Calu3 (cell line): ENCODE results near the gene NAE1. TPM values are rescaled to one million over a fixed set of nuclear protein-coding genes. Genes with fewer than 3 reads are reported as not detected.

ENCODE experiments used
- BruUV-seq: library from RNA; stranded (reverse); fragments of 400-500 nt; replicated peaks from 2 replicates; lab custom pipeline; 2021; lab: Mats Ljungman, UMichigan
- CTCF ChIA-PET: fragments of 300-600 bp; sonication (Branson Sonifier 250); formaldehyde crosslinking; loops from one replicate; lab custom pipeline; 2022; ENCODE audit warnings: antibody characterized with exemption; lab: Charles Lee
- DNase-seq: peaks from one replicate; pipeline ENCODE4 v3.0.0; 2022
- H3K27ac Mint-ChIP-seq: one replicate; pipeline ENCODE4 v1.8.0; 2022; ENCODE audit warnings: mixed read lengths; ENCODE audit not compliant: unreplicated experiment
- H3K27me3 Mint-ChIP-seq: one replicate; pipeline ENCODE4 v1.8.0; 2022; ENCODE audit warnings: mixed read lengths; ENCODE audit not compliant: unreplicated experiment
- H3K36me3 Mint-ChIP-seq: one replicate; pipeline ENCODE4 v1.8.0; 2022; ENCODE audit warnings: mild to moderate bottlenecking, moderate library complexity, mixed read lengths; ENCODE audit not compliant: insufficient read depth, unreplicated experiment
- H3K4me1 Mint-ChIP-seq: one replicate; pipeline ENCODE4 v1.8.0; 2022; ENCODE audit warnings: mild to moderate bottlenecking, low read depth, mixed read lengths; ENCODE audit not compliant: unreplicated experiment
- H3K4me3 Mint-ChIP-seq: one replicate; pipeline ENCODE4 v1.8.0; 2022; ENCODE audit warnings: mild to moderate bottlenecking, low read depth, moderate library complexity, mixed read lengths; ENCODE audit not compliant: unreplicated experiment
- H3K9me3 Mint-ChIP-seq: one replicate; pipeline ENCODE4 v1.8.0; 2022; ENCODE audit warnings: low read depth, mixed read lengths; ENCODE audit not compliant: unreplicated experiment
- intact Hi-C: fragments of 100-400 bp; cut with micrococcal nuclease; formaldehyde crosslinking; loops from one replicate; pipeline ENCODE4 v1.10.0; 2022; ENCODE audit not compliant: unreplicated experiment
- total RNA-seq: library from RNA; stranded (reverse); gene quantifications from 2 replicates; pipeline ENCODE4 v1.2.3, GENCODE V29; 2022
- TF ChIP-seq, protein P1 (sequence below): fragments of 200-600 bp; IDR thresholded peaks from one replicate; pipeline ENCODE4 v1.8.0; 2022; ENCODE audit warnings: antibody characterized with exemption; ENCODE audit not compliant: unreplicated experiment

Gene NAE1
- total RNA-seq, 1 experiment from 2014 or later = 79.4 TPM

- Mint-ChIP-seq H3K27ac (no peak overlapping the region), H3K4me1 (peaks cover 8% of the 10 kb centered on the region), H3K4me3 (no peak overlapping the region), H3K9me3 (no peaks in the 10 kb centered on the region), H3K36me3 (no peaks in the 10 kb centered on the region), H3K27me3 (peaks cover 86% of the 10 kb centered on the region)
- BruUV-seq = no TSS peak
- CTCF ChIA-PET = no interaction called here
- TF ChIP-seq, protein P1, sequence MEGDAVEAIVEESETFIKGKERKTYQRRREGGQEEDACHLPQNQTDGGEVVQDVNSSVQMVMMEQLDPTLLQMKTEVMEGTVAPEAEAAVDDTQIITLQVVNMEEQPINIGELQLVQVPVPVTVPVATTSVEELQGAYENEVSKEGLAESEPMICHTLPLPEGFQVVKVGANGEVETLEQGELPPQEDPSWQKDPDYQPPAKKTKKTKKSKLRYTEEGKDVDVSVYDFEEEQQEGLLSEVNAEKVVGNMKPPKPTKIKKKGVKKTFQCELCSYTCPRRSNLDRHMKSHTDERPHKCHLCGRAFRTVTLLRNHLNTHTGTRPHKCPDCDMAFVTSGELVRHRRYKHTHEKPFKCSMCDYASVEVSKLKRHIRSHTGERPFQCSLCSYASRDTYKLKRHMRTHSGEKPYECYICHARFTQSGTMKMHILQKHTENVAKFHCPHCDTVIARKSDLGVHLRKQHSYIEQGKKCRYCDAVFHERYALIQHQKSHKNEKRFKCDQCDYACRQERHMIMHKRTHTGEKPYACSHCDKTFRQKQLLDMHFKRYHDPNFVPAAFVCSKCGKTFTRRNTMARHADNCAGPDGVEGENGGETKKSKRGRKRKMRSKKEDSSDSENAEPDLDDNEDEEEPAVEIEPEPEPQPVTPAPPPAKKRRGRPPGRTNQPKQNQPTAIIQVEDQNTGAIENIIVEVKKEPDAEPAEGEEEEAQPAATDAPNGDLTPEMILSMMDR = no peak
- intact Hi-C loops = no loop called here
- DNase-seq = no peak
These were observed 16.1 kb upstream of the NAE1 start for GRCh38 chr16:66846831-66847230.

GRCh38 chr16:66846266-66846665, 15.5 kb upstream of the NAE1 start:
- Mint-ChIP-seq H3K36me3 (no peaks in the 10 kb centered on the region), H3K27me3 (peaks cover 81% of the 10 kb centered on the region), H3K9me3 (no peaks in the 10 kb centered on the region), H3K4me1 (peaks cover 8% of the 10 kb centered on the region), H3K27ac (no peak overlapping the region), H3K4me3 (no peak overlapping the region)
- TF ChIP-seq, protein P1 = no peak
- intact Hi-C loops = no loop called here
- CTCF ChIA-PET = interaction anchor here (1.1 kb wide), 1 partner anchor 23 kb away, joined by 10 read pairs; no protein-coding TSS in a partner anchor
- BruUV-seq = no TSS peak
- DNase-seq = no peak

DNA sequence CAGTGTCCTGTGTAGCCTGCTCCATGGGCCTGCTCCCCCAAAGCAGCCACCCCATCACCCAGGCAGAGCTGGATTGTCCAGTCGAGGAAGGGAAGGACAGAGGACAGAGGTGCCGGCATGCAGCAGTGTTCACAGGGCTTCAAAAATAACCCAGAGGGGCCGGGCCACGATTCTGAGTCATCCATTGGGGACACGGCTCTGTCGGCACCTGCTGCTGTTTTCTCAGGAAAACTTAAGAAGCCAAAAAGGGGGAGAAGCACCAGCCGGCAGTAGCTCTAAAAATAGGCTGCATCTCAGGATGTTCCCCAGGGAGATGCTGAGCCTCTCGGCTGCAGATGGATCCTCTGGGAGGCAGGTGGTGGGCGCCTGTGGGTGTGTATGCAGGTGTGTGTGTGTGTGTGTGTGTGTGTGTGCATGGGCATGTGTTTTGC, 15.0 kb upstream of the NAE1 start:
- Mint-ChIP-seq H3K36me3 (no peaks in the 10 kb centered on the region), H3K27me3 (peaks cover 76% of the 10 kb centered on the region), H3K9me3 (no peaks in the 10 kb centered on the region), H3K4me3 (no peak overlapping the region), H3K4me1 (peaks cover 8% of the 10 kb centered on the region), H3K27ac (no peak overlapping the region)
- no TSS peak for BruUV-seq
- intact Hi-C loops = no loop called here
- TF ChIP-seq, protein P1 = no peak
- no peak for DNase-seq
- CTCF ChIA-PET = interaction anchor here (1.1 to 1.2 kb wide), 3 partner anchors 22 to 60 kb away, joined by 3 to 10 read pairs (median 8); no protein-coding TSS in a partner anchor

DNA sequence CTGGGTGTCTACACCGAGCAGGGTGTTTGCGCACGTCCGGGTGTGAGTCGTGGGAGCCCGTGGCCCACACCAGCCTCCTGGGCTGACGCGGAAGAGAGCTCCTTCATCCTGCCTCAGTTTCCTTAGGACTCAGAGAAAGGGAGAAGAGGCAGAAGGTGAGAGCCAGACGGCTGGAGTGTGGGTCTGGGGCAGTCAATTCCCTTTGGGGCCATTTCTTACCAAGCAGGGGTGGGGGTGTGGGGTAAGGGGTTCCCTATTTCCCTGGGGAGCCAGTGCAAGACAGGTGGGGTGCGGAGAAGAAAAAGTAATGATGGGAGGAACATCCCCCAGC, 14.3 kb upstream of the NAE1 start:
- CTCF ChIA-PET = interaction anchor here (1.1 to 1.3 kb wide), 4 partner anchors 14 to 61 kb away, joined by 3 to 10 read pairs (median 6); partner anchors contain the start of gene NAE1
- Mint-ChIP-seq H3K4me1 (peaks cover 8% of the 10 kb centered on the region), H3K9me3 (no peaks in the 10 kb centered on the region), H3K36me3 (no peaks in the 10 kb centered on the region), H3K27ac (no peak overlapping the region), H3K4me3 (peak overlapping the region; percentile 64), H3K27me3 (peaks cover 78% of the 10 kb centered on the region)
- BruUV-seq = no TSS peak
- intact Hi-C loops = no loop called here
- no peak for DNase-seq
- TF ChIP-seq, protein P1 = no peak
